Activated CD8-positive, alpha-beta T cell treated with anti-CD3 and anti-CD28 coated beads for 36 hours (primary cell): Measurements from ENCODE around the gene SYNJ1. TPM values are rescaled to one million over a fixed set of nuclear protein-coding genes. Genes with fewer than 3 reads are reported as not detected.

ENCODE experiments used
- ATAC-seq: fragments of 200-7000 bp; cut with Tn5 transposase; one replicate; pipeline ENCODE4 v1.10.0; 2021; ENCODE audit warnings: mild to moderate bottlenecking, moderate library complexity
- CTCF ChIA-PET: fragments of 350-600 bp; sonication (Branson Sonifier 250); formaldehyde crosslinking; loops from one replicate; lab custom pipeline; 2021; ENCODE audit warnings: antibody characterized with exemption; lab: Charles Lee
- POLR2A ChIA-PET: fragments of 350-600 bp; sonication (Branson Sonifier 250); formaldehyde crosslinking; loops from one replicate; lab custom pipeline; 2021; ENCODE audit warnings: antibody characterized with exemption; lab: Charles Lee
- DNase-seq: peaks from one replicate; pipeline ENCODE4 v3.0.0-alpha.2; 2020
- H3K27ac Mint-ChIP-seq: one replicate; pipeline ENCODE4 v1.8.0; 2021; ENCODE audit warnings: mild to moderate bottlenecking, mixed read lengths
- H3K27me3 Mint-ChIP-seq: one replicate; pipeline ENCODE4 v1.8.0; 2021; ENCODE audit warnings: mixed read lengths
- H3K36me3 Mint-ChIP-seq: one replicate; pipeline ENCODE4 v1.8.0; 2021; ENCODE audit warnings: low read depth, mixed read lengths
- H3K4me1 Mint-ChIP-seq: one replicate; pipeline ENCODE4 v1.8.0; 2021; ENCODE audit warnings: low read depth, mixed read lengths
- H3K4me3 Mint-ChIP-seq: one replicate; pipeline ENCODE4 v1.8.0; 2021; ENCODE audit warnings: mild to moderate bottlenecking, moderate library complexity, mixed read lengths
- H3K9me3 Mint-ChIP-seq: one replicate; pipeline ENCODE4 v1.8.0; 2021; ENCODE audit warnings: mixed read lengths
- CTCF ChIP-seq: fragments of 200-600 bp; IDR thresholded peaks from one replicate; pipeline ENCODE4 v1.8.0; 2022; ENCODE audit warnings: antibody characterized with exemption, mild to moderate bottlenecking
- intact Hi-C: fragments of 100-400 bp; cut with micrococcal nuclease; formaldehyde crosslinking; loops from one replicate; pipeline ENCODE4 v1.10.0; 2022
- total RNA-seq, 2 experiments: library from RNA; stranded (reverse); gene quantifications; one replicate each; pipeline ENCODE4 v1.2.3, GENCODE V29; 2021

The SYNJ1 gene
- total RNA-seq, 2 experiments from 2014 or later = 8.7 to 10.9 TPM

GRCh38 chr21:32592929-32593502 is 134.8 kb downstream of the SYNJ1 start:
- Mint-ChIP-seq H3K27me3 (no peaks in the 10 kb centered on the region), H3K9me3 (no peaks in the 10 kb centered on the region), H3K36me3 (no peaks in the 10 kb centered on the region), H3K4me1 (peaks cover 7% of the 10 kb centered on the region), H3K27ac (no peak overlapping the region), H3K4me3 (no peak overlapping the region)
- TF ChIP-seq CTCF = no peak
- CTCF ChIA-PET = no interaction called here
- intact Hi-C loops = no loop called here
- DNase-seq = no peak
- no peak for ATAC-seq
- POLR2A ChIA-PET = no interaction called here

DNA sequence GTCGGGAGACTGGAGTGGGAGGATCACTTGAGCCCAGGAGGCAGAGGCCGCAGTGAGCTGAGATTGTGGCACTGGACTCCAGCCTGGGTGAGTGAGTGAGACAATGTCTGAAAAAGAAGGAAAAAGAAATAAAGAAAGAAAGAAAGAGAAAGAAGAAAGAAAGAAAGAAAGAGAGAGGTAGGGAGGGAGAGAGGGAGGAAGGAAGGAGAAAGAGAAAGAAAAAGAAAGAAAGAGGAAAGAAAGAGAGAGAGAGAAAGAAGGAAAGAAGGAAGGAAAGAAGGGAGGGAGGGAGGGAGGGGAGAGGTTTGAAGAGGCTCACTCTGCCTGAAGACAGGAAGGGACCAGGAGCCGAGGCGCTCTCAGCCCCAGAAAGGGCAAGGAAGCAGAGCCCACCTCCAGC is 137.7 kb downstream of the SYNJ1 start:
- DNase-seq (no peak), ATAC-seq (no peak)
- no peaks in the 10 kb centered on the region for H3K9me3 Mint-ChIP-seq
- no peak overlapping the region for H3K27ac Mint-ChIP-seq
- ChIA-PET POLR2A (no interaction called here), CTCF (interaction anchor here (3.9 kb wide), 1 partner anchor 10 kb away, joined by 21 read pairs; no protein-coding TSS in a partner anchor)
- intact Hi-C loops = no loop called here
- no peaks in the 10 kb centered on the region for H3K27me3 Mint-ChIP-seq
- no peaks in the 10 kb centered on the region for H3K36me3 Mint-ChIP-seq
- TF ChIP-seq CTCF = no peak
- no peaks in the 10 kb centered on the region for H3K4me1 Mint-ChIP-seq
- H3K4me3 Mint-ChIP-seq = no peak overlapping the region

- ChIA-PET POLR2A (no interaction called here), CTCF (interaction anchor here (1.5 to 1.6 kb wide), 2 partner anchors 13 to 18 kb away, joined by 6 to 9 read pairs; no protein-coding TSS in a partner anchor)
- Mint-ChIP-seq H3K36me3 (no peaks in the 10 kb centered on the region), H3K27ac (no peak overlapping the region), H3K27me3 (no peaks in the 10 kb centered on the region), H3K4me3 (no peak overlapping the region), H3K9me3 (no peaks in the 10 kb centered on the region), H3K4me1 (no peaks in the 10 kb centered on the region)
- intact Hi-C loops = no loop called here
- no peak for DNase-seq
- no peak for TF ChIP-seq CTCF
- ATAC-seq = no peak
Measured at GRCh38 chr21:32587651-32588050, 140.2 kb downstream of the SYNJ1 start.

GRCh38 chr21:32587120-32587519 is 140.7 kb downstream of the SYNJ1 start:
- H3K4me1 Mint-ChIP-seq = no peaks in the 10 kb centered on the region
- no peaks in the 10 kb centered on the region for H3K36me3 Mint-ChIP-seq
- ChIA-PET CTCF (interaction anchor here (1.5 to 1.6 kb wide), 2 partner anchors 13 to 18 kb away, joined by 6 to 9 read pairs; no protein-coding TSS in a partner anchor), POLR2A (no interaction called here)
- H3K9me3 Mint-ChIP-seq = no peaks in the 10 kb centered on the region
- no peaks in the 10 kb centered on the region for H3K27me3 Mint-ChIP-seq
- no peak for DNase-seq
- intact Hi-C loops = no loop called here
- ATAC-seq = no peak
- no peak for TF ChIP-seq CTCF
- no peak overlapping the region for H3K27ac Mint-ChIP-seq
- no peak overlapping the region for H3K4me3 Mint-ChIP-seq

GRCh38 chr21:32585970-32586369 is 141.8 kb downstream of the SYNJ1 start:
- no peaks in the 10 kb centered on the region for H3K9me3 Mint-ChIP-seq

More at GRCh38 chr21:32585970-32586369, 141.8 kb downstream of the SYNJ1 start:
- no peak overlapping the region for H3K4me3 Mint-ChIP-seq
- ATAC-seq (no peak), DNase-seq (no peak)
- TF ChIP-seq CTCF = no peak
- ChIA-PET CTCF (no interaction called here), POLR2A (no interaction called here)
- no peaks in the 10 kb centered on the region for H3K27me3 Mint-ChIP-seq
- H3K27ac Mint-ChIP-seq = no peak overlapping the region
- H3K4me1 Mint-ChIP-seq = no peaks in the 10 kb centered on the region
- no peaks in the 10 kb centered on the region for H3K36me3 Mint-ChIP-seq
- intact Hi-C loops = no loop called here
